ENCODE measurements around the gene TMEM131L. TPM values are rescaled to one million over a fixed set of nuclear protein-coding genes. Genes with fewer than 3 reads are reported as not detected.

Gene TMEM131L
- total RNA-seq, 1 experiment from 2014 or later, result 14.6 TPM

- H3K4ac ChIP-seq (ENCODE audit: low read depth, low read length), result no peak overlapping the region
- H4K91ac ChIP-seq (ENCODE audit: insufficient read length, low read depth, low read length), result no peak overlapping the region
- no peak overlapping the region for H2AFZ ChIP-seq (ENCODE audit: low read length)
- H3T11ph ChIP-seq (ENCODE audit: low read length), result no peak overlapping the region
- no CpG with 5 or more reads among the region's 3 CpGs for WGBS (ENCODE audit: extremely low coverage, insufficient read length, low lambda C conversion rate)
- H3K56ac ChIP-seq (ENCODE audit: insufficient read length, low read depth, low read length), result no peak overlapping the region
- no peak overlapping the region for H4K5ac ChIP-seq (ENCODE audit: insufficient read length, low read depth, low read length)
- no peak overlapping the region for H2BK15ac ChIP-seq (ENCODE audit: low read depth, low read length)
- no peak overlapping the region for H2BK20ac ChIP-seq (ENCODE audit: low read depth, low read length, poor library complexity, severe bottlenecking)
- no peak overlapping the region for H3K14ac ChIP-seq (ENCODE audit: insufficient read depth, low read length)
- no peaks in the 10 kb centered on the region for H3K27me3 ChIP-seq (ENCODE audit: insufficient read depth, low read length)
- no peak overlapping the region for H3K18ac ChIP-seq (ENCODE audit: insufficient read length, low read depth, low read length)
- H4K8ac ChIP-seq (replicated peaks; ENCODE audit: insufficient read length, low read depth, low read length), result no peak overlapping the region
- no peak overlapping the region for H3K27ac Mint-ChIP-seq
- H3K4me2 ChIP-seq (ENCODE audit: insufficient read depth, insufficient read length, low read length), result no peak overlapping the region
- no peak for DNase-seq
- TF ChIP-seq, protein P1, sequence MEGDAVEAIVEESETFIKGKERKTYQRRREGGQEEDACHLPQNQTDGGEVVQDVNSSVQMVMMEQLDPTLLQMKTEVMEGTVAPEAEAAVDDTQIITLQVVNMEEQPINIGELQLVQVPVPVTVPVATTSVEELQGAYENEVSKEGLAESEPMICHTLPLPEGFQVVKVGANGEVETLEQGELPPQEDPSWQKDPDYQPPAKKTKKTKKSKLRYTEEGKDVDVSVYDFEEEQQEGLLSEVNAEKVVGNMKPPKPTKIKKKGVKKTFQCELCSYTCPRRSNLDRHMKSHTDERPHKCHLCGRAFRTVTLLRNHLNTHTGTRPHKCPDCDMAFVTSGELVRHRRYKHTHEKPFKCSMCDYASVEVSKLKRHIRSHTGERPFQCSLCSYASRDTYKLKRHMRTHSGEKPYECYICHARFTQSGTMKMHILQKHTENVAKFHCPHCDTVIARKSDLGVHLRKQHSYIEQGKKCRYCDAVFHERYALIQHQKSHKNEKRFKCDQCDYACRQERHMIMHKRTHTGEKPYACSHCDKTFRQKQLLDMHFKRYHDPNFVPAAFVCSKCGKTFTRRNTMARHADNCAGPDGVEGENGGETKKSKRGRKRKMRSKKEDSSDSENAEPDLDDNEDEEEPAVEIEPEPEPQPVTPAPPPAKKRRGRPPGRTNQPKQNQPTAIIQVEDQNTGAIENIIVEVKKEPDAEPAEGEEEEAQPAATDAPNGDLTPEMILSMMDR (conservative IDR thresholded peaks at IDR 0.05), result no peak
- no peaks in the 10 kb centered on the region for H3K4me1 Mint-ChIP-seq
- H2BK12ac ChIP-seq (ENCODE audit: insufficient read length, low read depth, low read length), result no peak overlapping the region
- H2BK5ac ChIP-seq (ENCODE audit: insufficient read length, low read length), result no peak overlapping the region
- no peaks in the 10 kb centered on the region for H3K4me1 ChIP-seq (ENCODE audit: insufficient read depth, low read length)
- no peak overlapping the region for H3K4me3 Mint-ChIP-seq
- H2AK5ac ChIP-seq (ENCODE audit: insufficient read length, low read length), result no peak overlapping the region
- no peaks in the 10 kb centered on the region for H3K79me2 ChIP-seq (ENCODE audit: insufficient read depth, low read length)
- no peaks in the 10 kb centered on the region for H3K23me2 ChIP-seq (ENCODE audit: insufficient read length, low read depth, low read length, poor library complexity, severe bottlenecking)
- no peak overlapping the region for H3K27ac ChIP-seq (ENCODE audit: insufficient read length, low read depth, low read length)
- peaks cover 23 to 42% (median 39%) of the 10 kb centered on the region in 3 experiments; a peak in 6 of 7 replicates for H3K36me3 Mint-ChIP-seq (ENCODE audit: insufficient read depth in 1 of 3, low read depth in 3 of 3)
- H4K20me1 ChIP-seq (ENCODE audit: control insufficient read depth, insufficient read depth, insufficient read length), result no peaks in the 10 kb centered on the region
- no peak overlapping the region for H3K9ac ChIP-seq (ENCODE audit: extremely low read depth, insufficient read length, low read length)
- H3K27me3 Mint-ChIP-seq (ENCODE audit: low read depth), result no peaks in the 10 kb centered on the region
- H3K9me3 ChIP-seq (ENCODE audit: control insufficient read depth, low read depth, low read length), result no peaks in the 10 kb centered on the region
- H2BK120ac ChIP-seq (ENCODE audit: low read depth, low read length, poor library complexity, severe bottlenecking), result no peak overlapping the region
- no peaks in the 10 kb centered on the region for H3K9me3 Mint-ChIP-seq
- no peak overlapping the region for H3K23ac ChIP-seq (ENCODE audit: insufficient read length, low read depth, low read length)
- no peaks in the 10 kb centered on the region for H3K79me1 ChIP-seq (ENCODE audit: insufficient read depth, low read depth, low read length, poor library complexity, severe bottlenecking)
Measured at GRCh38 chr4:153602758-153603157, 136.6 kb downstream of the TMEM131L start.

Data from H9 (cell line).